Upper lobe of right lung (tissue), 1 donor: ENCODE measurements around the gene S100Z. TPM values are rescaled to one million over a fixed set of nuclear protein-coding genes. Genes with fewer than 3 reads are reported as not detected.

Experiments
- ATAC-seq: fragments of 200-7000 bp; cut with Tn5 transposase; one replicate; pipeline ENCODE4 v1.9.1; 2020; ENCODE audit warnings: mild to moderate bottlenecking, moderate library complexity
- DNase-seq: peaks from one replicate; pipeline ENCODE4 v3.0.0-alpha.2; 2020
- H3K27ac ChIP-seq: fragments of 200-600 bp; one replicate; pipeline ENCODE4 v1.8.0; 2022
- H3K27me3 ChIP-seq: fragments of 200-600 bp; one replicate; pipeline ENCODE4 v1.8.0; 2022; ENCODE audit warnings: mild to moderate bottlenecking
- H3K36me3 ChIP-seq: fragments of 200-600 bp; one replicate; pipeline ENCODE4 v1.8.0; 2022
- H3K4me1 ChIP-seq: fragments of 200-600 bp; one replicate; pipeline ENCODE4 v1.8.0; 2022
- H3K4me3 ChIP-seq: fragments of 200-600 bp; one replicate; pipeline ENCODE4 v1.8.0; 2022; ENCODE audit warnings: mild to moderate bottlenecking
- H3K9me3 ChIP-seq: fragments of 200-600 bp; one replicate; pipeline ENCODE4 v1.8.0; 2022
- CTCF ChIP-seq: fragments of 200-600 bp; IDR thresholded peaks from one replicate; pipeline ENCODE4 v1.8.0; 2022; ENCODE audit warnings: antibody characterized with exemption
- intact Hi-C: fragments of 100-400 bp; cut with DNase I; formaldehyde crosslinking; loops from one replicate; pipeline ENCODE4 v1.11.0; 2022
- total RNA-seq: library from RNA; stranded (reverse); fragmentation: NEBNext Ultra II Directional; extraction: Animal tissue kit (Norgen Biotek cat#: 25700); gene quantifications from one replicate; pipeline ENCODE4 v1.2.1, GENCODE V29; 2021
- donor health status: DM: no; HTN: yes; CAD: no; lungs with severe emphysema.

The S100Z gene
- total RNA-seq, 1 donor from 2014 or later: 0.52 TPM

GRCh38 chr5:76867827-76868693 lies 18.2 kb downstream of the S100Z start:
- no peaks in the 10 kb centered on the region for H3K27me3 ChIP-seq
- no peaks in the 10 kb centered on the region for H3K9me3 ChIP-seq
- DNase-seq (no peak), ATAC-seq (peak; percentile 95)
- H3K36me3 ChIP-seq: no peaks in the 10 kb centered on the region
- intact Hi-C loops: no loop called here
- no peak overlapping the region for H3K4me3 ChIP-seq
- no peaks in the 10 kb centered on the region for H3K4me1 ChIP-seq
- TF ChIP-seq CTCF: peak; percentile 78
- H3K27ac ChIP-seq: no peak overlapping the region

GRCh38 chr5:76870046-76870445 lies 20.2 kb downstream of the S100Z start:
- Histone ChIP-seq H3K27me3 (no peaks in the 10 kb centered on the region), H3K36me3 (no peaks in the 10 kb centered on the region), H3K4me3 (no peak overlapping the region), H3K27ac (no peak overlapping the region), H3K9me3 (no peaks in the 10 kb centered on the region), H3K4me1 (no peaks in the 10 kb centered on the region)
- no peak for TF ChIP-seq CTCF
- intact Hi-C loops: no loop called here
- ATAC-seq (no peak), DNase-seq (no peak)

- intact Hi-C loops: no loop called here
- H3K9me3 ChIP-seq: no peaks in the 10 kb centered on the region
Measured at GRCh38 chr5:76874088-76874581, 24.3 kb downstream of the S100Z start.

GRCh38 chr5:76888733-76889300 lies 39.0 kb downstream of the S100Z start:
- no peak for TF ChIP-seq CTCF
- Histone ChIP-seq H3K27ac (no peak overlapping the region), H3K9me3 (no peaks in the 10 kb centered on the region), H3K4me3 (no peak overlapping the region), H3K36me3 (no peaks in the 10 kb centered on the region), H3K27me3 (no peaks in the 10 kb centered on the region), H3K4me1 (no peaks in the 10 kb centered on the region)
- intact Hi-C loops: no loop called here
- no peak for DNase-seq
- no peak for ATAC-seq

More at GRCh38 chr5:76874088-76874581, 24.3 kb downstream of the S100Z start:
- TF ChIP-seq CTCF: no peak
- no peak for ATAC-seq
- Histone ChIP-seq H3K4me3 (no peak overlapping the region), H3K27ac (no peak overlapping the region), H3K27me3 (no peaks in the 10 kb centered on the region), H3K36me3 (no peaks in the 10 kb centered on the region), H3K4me1 (no peaks in the 10 kb centered on the region)
- no peak for DNase-seq

GRCh38 chr5:76893294-76893693 lies 43.5 kb downstream of the S100Z start:
- DNase-seq: no peak
- intact Hi-C loops: no loop called here
- H3K36me3 ChIP-seq: no peaks in the 10 kb centered on the region
- H3K4me1 ChIP-seq: no peaks in the 10 kb centered on the region
- no peaks in the 10 kb centered on the region for H3K9me3 ChIP-seq
- no peak for TF ChIP-seq CTCF
- no peaks in the 10 kb centered on the region for H3K27me3 ChIP-seq
- no peak overlapping the region for H3K27ac ChIP-seq
- H3K4me3 ChIP-seq: no peak overlapping the region
- no peak for ATAC-seq
